ENCODE results near the gene KCND3. TPM values are rescaled to one million over a fixed set of nuclear protein-coding genes. Genes with fewer than 3 reads are reported as not detected.

The KCND3 gene
- total RNA-seq, result 1 to 10 TPM in 8 of 9 donors, under 1 TPM in 1; 0.39 to 6.7 (median 3.2) TPM
- polyA plus RNA-seq, result 1 to 10 TPM; 1.2 to 5.6 (median 1.4) TPM
- long read RNA-seq, donor 1, result 0 reads
- long read RNA-seq, donor 2, result 0 reads
- long read RNA-seq, donor 3, result 0 reads
- long read RNA-seq, donor 4, result 0 reads
- long read RNA-seq, donor 5, partial matches to known transcripts, result 0 of 1 reads
- long read RNA-seq, donor 5, other reads (novel, unspliced or antisense), result 1 of 1 reads
- long read RNA-seq, donor 6, partial matches to known transcripts, result 0 of 6 reads
- long read RNA-seq, donor 6, other reads (novel, unspliced or antisense), result 6 of 6 reads
- long read RNA-seq, donor 7, result 0 reads
- long read RNA-seq, donor 8, result 0 reads
- long read RNA-seq, donor 9, result 0 reads
- long read RNA-seq, donor 10, result 0 reads

DNA sequence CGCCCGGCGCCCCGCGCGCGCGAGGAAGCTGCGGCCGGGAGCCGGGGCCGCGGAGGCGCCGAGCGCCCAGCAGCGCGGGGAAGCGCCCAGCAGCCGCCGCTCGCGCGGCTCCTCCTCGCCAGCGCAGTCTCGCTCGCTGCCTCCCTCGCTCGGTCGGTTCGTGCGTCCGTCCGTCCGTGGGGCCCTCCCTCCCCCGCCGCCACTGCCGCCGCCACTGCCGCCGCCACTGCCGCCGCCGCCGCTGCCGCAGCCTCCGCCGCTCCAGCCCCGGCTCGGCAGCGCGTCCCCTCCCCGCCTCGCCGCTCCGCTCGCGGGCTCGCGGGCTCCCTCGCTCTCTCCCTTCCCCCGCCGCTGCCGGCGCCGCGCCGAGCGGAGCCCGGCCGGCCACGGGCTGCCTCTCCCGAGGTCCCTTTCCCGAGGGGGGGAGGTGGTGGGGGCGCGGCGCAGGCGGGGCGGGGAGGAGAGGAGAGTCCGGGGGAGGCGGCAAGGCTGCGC lies at the start of gene KCND3:
KCND3 (minus strand) TSS at position 138 of the 495 bp plus-strand sequence.
- peaks cover 17 to 23% of the 10 kb centered on the region in 2 donors for H3K4me1 ChIP-seq (replicated peaks in 1 of 2)
- H3K4me3 ChIP-seq, result peak within 1 kb of the TSS in 2 of 4 donors; percentile 18 to 72
- intact Hi-C loops (cut with DNase I), result no loop called here
- 0 to 3% (median 0%) methylated on average over 16 to 80 of the region's 83 CpGs; no CpG with 5 or more reads in 1 of the 4 donors for WGBS, 4 donors
- TF ChIP-seq, protein P1, sequence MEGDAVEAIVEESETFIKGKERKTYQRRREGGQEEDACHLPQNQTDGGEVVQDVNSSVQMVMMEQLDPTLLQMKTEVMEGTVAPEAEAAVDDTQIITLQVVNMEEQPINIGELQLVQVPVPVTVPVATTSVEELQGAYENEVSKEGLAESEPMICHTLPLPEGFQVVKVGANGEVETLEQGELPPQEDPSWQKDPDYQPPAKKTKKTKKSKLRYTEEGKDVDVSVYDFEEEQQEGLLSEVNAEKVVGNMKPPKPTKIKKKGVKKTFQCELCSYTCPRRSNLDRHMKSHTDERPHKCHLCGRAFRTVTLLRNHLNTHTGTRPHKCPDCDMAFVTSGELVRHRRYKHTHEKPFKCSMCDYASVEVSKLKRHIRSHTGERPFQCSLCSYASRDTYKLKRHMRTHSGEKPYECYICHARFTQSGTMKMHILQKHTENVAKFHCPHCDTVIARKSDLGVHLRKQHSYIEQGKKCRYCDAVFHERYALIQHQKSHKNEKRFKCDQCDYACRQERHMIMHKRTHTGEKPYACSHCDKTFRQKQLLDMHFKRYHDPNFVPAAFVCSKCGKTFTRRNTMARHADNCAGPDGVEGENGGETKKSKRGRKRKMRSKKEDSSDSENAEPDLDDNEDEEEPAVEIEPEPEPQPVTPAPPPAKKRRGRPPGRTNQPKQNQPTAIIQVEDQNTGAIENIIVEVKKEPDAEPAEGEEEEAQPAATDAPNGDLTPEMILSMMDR (IDR thresholded peaks at IDR 0.05), result no peak
- TF ChIP-seq POLR2A (IDR thresholded peaks at IDR 0.05), result no peak
- H3K27ac ChIP-seq, result peak within 1 kb of the TSS in 1 of 5 donors; percentile 62
- H3K27me3 ChIP-seq, result peaks cover 4% of the 10 kb centered on the region
- peak in 5 of 7 donors; percentile 17 to 48 (median 33) for DNase-seq
- H3K9me3 ChIP-seq (replicated peaks in 1 of 3), result no peaks in the 10 kb centered on the region
- H3K36me3 ChIP-seq (replicated peaks in 1 of 2), result no peaks in the 10 kb centered on the region

DNA sequence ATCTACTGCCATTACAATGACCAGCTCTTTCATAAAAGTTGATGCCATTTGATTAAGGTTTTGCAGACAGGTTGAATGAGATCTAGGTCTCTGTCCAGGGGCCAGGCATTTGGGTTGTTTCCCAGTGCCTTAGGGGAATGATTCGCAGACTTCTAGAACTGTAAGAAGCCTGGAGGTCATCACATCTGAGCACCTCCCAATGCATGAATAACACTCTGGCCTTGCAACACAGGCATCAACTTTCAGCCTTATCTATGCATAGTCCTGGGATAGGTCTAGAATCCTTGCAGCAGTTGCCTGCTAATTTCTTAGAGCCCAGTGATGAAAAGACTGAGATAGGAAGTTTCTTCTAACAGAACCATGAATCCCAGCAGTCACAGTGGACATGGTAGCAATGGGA lies 44.8 kb upstream of the KCND3 start:
- WGBS, 4 donors, result 45 to 75% (median 51%) methylated on average over 1 of the region's 1 CpG
- peak in 3 of 7 donors; percentile 12 to 27 (median 26) for DNase-seq

DNA sequence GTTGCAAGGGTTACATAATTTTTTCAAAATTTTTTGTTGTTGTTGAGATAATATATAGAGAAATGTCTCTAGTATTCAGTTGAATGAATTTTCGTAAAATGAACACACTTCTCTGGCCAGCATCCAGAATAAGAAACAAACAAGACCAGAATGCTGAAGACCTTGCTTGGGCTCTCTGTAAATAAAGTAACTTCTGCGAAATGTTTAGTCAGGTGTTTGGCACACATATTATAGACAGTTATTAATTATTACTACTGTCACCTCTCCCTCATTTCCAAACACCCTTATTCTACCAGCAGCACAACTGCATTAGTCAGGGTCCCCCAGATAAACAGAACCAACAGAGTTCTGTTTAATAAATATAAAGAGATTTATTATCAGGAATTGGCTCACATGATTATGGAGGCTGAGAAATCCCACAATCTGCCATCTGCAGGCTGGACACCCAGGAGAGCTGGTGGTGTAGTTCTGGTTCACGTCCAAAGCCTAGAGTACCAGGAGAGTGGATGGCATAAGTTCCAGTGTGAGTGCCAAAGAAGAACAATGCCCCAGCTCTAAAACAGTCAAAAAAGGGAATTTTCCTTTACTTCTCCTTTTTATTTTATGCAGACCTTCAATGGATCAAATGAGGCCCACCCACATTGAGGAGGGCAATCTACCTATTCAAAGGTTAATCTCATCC lies 44.1 kb upstream of the KCND3 start:
- TF ChIP-seq, protein P1 (IDR thresholded peaks at IDR 0.05), result no peak
- no peak for TF ChIP-seq POLR2A (IDR thresholded peaks at IDR 0.05)
- WGBS, 4 donors, result 77 to 86% (median 79%) methylated on average over 3 of the region's 3 CpGs
- intact Hi-C loops (cut with DNase I), result no loop called here

More for the DNA sequence above, 44.8 kb upstream of the KCND3 start:
- intact Hi-C loops (cut with DNase I), result no loop called here
- Histone ChIP-seq H3K4me3 (no peak overlapping the region), H3K9me3 (replicated peaks in 1 of 3) (no peaks in the 10 kb centered on the region), H3K27ac (no peak overlapping the region), H3K27me3 (no peaks in the 10 kb centered on the region), H3K4me1 (replicated peaks in 1 of 2) (no peaks in the 10 kb centered on the region), H3K36me3 (replicated peaks in 1 of 2) (no peaks in the 10 kb centered on the region)
- TF ChIP-seq, protein P1 (IDR thresholded peaks at IDR 0.05), result no peak
- TF ChIP-seq POLR2A (IDR thresholded peaks at IDR 0.05), result no peak

DNA sequence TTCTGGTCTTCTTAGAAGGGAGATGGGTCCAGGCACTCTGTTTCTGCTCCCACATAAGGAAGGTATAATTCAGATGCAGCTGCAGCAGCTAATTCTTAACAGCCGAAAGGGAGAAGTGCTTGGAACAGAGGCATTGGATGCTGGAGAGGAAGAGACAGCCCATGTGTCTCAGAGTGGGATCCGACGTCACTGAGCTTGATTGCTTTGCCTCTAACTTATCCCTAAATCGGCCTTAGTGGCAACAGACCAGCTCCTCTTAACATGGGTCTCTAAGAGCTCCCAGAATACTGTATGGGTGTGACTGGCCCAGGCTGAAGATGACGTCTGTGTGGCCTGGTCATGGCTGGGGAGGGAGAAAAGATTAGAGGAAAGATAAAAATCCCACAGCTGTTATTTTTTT lies 40.7 kb upstream of the KCND3 start:
- Histone ChIP-seq H3K9me3 (replicated peaks in 1 of 3) (no peaks in the 10 kb centered on the region), H3K27ac (no peak overlapping the region), H3K36me3 (replicated peaks in 1 of 2) (no peaks in the 10 kb centered on the region), H3K4me3 (no peak overlapping the region), H3K27me3 (no peaks in the 10 kb centered on the region), H3K4me1 (replicated peaks in 1 of 2) (no peaks in the 10 kb centered on the region)
- intact Hi-C loops (cut with DNase I), result no loop called here
- WGBS, 4 donors, result 65 to 73% (median 70%) methylated on average over 5 of the region's 5 CpGs
- DNase-seq, result no peak
- no peak for TF ChIP-seq POLR2A (IDR thresholded peaks at IDR 0.05)
- TF ChIP-seq, protein P1 (IDR thresholded peaks at IDR 0.05), result no peak

More for the DNA sequence above, 44.1 kb upstream of the KCND3 start:
- Histone ChIP-seq H3K36me3 (replicated peaks in 1 of 2) (no peaks in the 10 kb centered on the region), H3K27ac (no peak overlapping the region), H3K9me3 (replicated peaks in 1 of 3) (no peaks in the 10 kb centered on the region), H3K4me3 (no peak overlapping the region), H3K4me1 (replicated peaks in 1 of 2) (no peaks in the 10 kb centered on the region), H3K27me3 (no peaks in the 10 kb centered on the region)
- DNase-seq, result no peak
